HAP-1 (cell line): ENCODE data around the gene HOXA1.

Experiments
- DNase-seq, 2 experiments: peaks; one replicate each; pipeline ENCODE4 v3.0.0-alpha.2; 2016 to 2020; ENCODE audit warnings: low spot score in 2 of 2
- H3K27me3 ChIP-seq: fragments of 250-450 bp; sonication (Bioruptor Pico); 2 replicates; pipeline ENCODE4 v1.5.1; 2020; ENCODE audit warnings: low read depth, mild to moderate bottlenecking, moderate library complexity
- H3K36me3 ChIP-seq: fragments of 250-450 bp; sonication (Bioruptor Pico); replicated peaks from 2 replicates; pipeline ENCODE4 v1.5.1; 2020; ENCODE audit warnings: mild to moderate bottlenecking
- H3K4me1 ChIP-seq: fragments of 250-450 bp; sonication (Bioruptor Pico); 2 replicates; pipeline ENCODE4 v1.5.1; 2020; ENCODE audit warnings: mild to moderate bottlenecking
- H3K4me3 ChIP-seq: fragments of 250-450 bp; sonication (Bioruptor Pico); 2 replicates; pipeline ENCODE4 v1.5.1; 2020; ENCODE audit warnings: mild to moderate bottlenecking, moderate library complexity
- H3K9me3 ChIP-seq: fragments of 250-450 bp; sonication (Bioruptor Pico); 2 replicates; pipeline ENCODE4 v1.5.1; 2020; ENCODE audit warnings: mild to moderate bottlenecking, moderate library complexity
- in situ Hi-C: fragments of 300-500 bp; cut with MboI; formaldehyde crosslinking; loops from 3 replicates; pipeline ENCODE4 v1.14.3; 2020; ENCODE audit warnings: low sequenced_read_pairs, inconsistent platforms, mixed read lengths

The HOXA1 gene

DNA sequence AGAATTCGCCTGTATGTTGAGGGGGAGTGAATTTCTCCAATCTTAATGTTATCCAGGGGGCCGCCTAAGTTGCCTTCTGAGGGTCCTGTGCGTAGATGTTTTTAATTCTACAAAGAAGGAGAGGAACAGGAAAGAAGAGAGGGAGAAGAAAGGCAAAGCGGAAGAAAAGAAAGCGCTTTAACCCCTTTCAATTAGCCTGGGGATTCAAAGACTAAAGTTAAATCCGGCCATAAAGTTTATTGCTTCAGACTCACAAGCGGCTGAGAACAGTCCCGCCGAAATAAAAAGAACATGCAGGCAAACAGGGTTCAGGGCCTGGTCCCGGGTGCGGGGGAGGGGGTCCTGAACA is 43.2 kb upstream of the HOXA1 start:
- Histone ChIP-seq H3K4me3 (no peak overlapping the region), H3K4me1 (0 out of 2 replicates have a peak, but pooled peaks cover 2% of the 10 kb centered on the region), H3K9me3 (no peaks in the 10 kb centered on the region), H3K36me3 (peaks cover 34% of the 10 kb centered on the region), H3K27me3 (no peaks in the 10 kb centered on the region)
- in situ Hi-C loops, result no loop called here
- DNase-seq, result no peak

- no peak overlapping the region for H3K4me3 ChIP-seq
- H3K27me3 ChIP-seq, result no peaks in the 10 kb centered on the region
- H3K36me3 ChIP-seq, result peaks cover 29% of the 10 kb centered on the region
- H3K4me1 ChIP-seq, result 0 out of 2 replicates have a peak, but pooled peaks cover 2% of the 10 kb centered on the region
- DNase-seq, result no peak
- H3K9me3 ChIP-seq, result no peaks in the 10 kb centered on the region
- in situ Hi-C loops, result no loop called here
Measured at GRCh38 chr7:27138472-27138871, 42.7 kb upstream of the HOXA1 start.

GRCh38 chr7:27137640-27138315 is 42.0 kb upstream of the HOXA1 start:
- Histone ChIP-seq H3K4me3 (no peak overlapping the region), H3K36me3 (peaks cover 26% of the 10 kb centered on the region), H3K9me3 (no peaks in the 10 kb centered on the region), H3K27me3 (no peaks in the 10 kb centered on the region), H3K4me1 (0 out of 2 replicates have a peak, but pooled peaks cover 2% of the 10 kb centered on the region)
- no peak for DNase-seq
- in situ Hi-C loops, result no loop called here

- no peaks in the 10 kb centered on the region for H3K27me3 ChIP-seq
- in situ Hi-C loops, result no loop called here
- H3K36me3 ChIP-seq, result peaks cover 18% of the 10 kb centered on the region
- H3K9me3 ChIP-seq, result no peaks in the 10 kb centered on the region
- no peak for DNase-seq
- H3K4me3 ChIP-seq, result no peak overlapping the region
- H3K4me1 ChIP-seq, result 0 out of 2 replicates have a peak, but pooled peaks cover 2% of the 10 kb centered on the region
Measured at GRCh38 chr7:27134392-27134791, 38.6 kb upstream of the HOXA1 start.

GRCh38 chr7:27133409-27134231 is 37.8 kb upstream of the HOXA1 start:
- DNase-seq, result no peak
- Histone ChIP-seq H3K36me3 (peaks cover 26% of the 10 kb centered on the region), H3K9me3 (no peaks in the 10 kb centered on the region), H3K27me3 (no peaks in the 10 kb centered on the region), H3K4me3 (no peak overlapping the region), H3K4me1 (0 out of 2 replicates have a peak, but pooled peaks cover 2% of the 10 kb centered on the region)
- in situ Hi-C loops, result no loop called here

DNA sequence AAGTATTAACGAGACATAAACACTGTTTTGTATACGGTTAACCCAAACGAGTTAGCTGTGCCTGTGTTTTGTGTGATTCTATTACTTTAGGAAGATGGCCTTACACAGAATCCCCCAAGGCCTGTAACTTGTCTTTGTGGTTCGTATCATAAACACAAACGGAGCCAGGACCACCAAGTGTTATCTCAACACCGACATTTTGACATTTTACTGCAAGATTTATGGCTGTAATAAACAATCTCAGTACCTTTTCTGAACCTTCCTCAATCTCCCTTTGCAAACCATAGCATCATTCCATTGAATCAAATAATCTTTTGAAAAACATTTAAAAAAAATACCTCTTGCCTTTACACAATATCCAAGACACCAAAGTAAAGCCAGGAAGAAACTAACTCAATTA is 37.2 kb upstream of the HOXA1 start:
- DNase-seq, result no peak
- Histone ChIP-seq H3K4me3 (no peak overlapping the region), H3K4me1 (peaks cover 3% of the 10 kb centered on the region; the same call in 1 of the 2 replicates), H3K9me3 (no peaks in the 10 kb centered on the region), H3K36me3 (peaks cover 22% of the 10 kb centered on the region), H3K27me3 (no peaks in the 10 kb centered on the region)
- in situ Hi-C loops, result no loop called here

GRCh38 chr7:27132214-27132613 is 36.4 kb upstream of the HOXA1 start:
- Histone ChIP-seq H3K27me3 (no peaks in the 10 kb centered on the region), H3K36me3 (peaks cover 14% of the 10 kb centered on the region; the same call in 1 of the 2 replicates), H3K4me3 (no peak overlapping the region), H3K9me3 (no peaks in the 10 kb centered on the region), H3K4me1 (peaks cover 9% of the 10 kb centered on the region)
- in situ Hi-C loops, result no loop called here
- no peak for DNase-seq

GRCh38 chr7:27131390-27131819 is 35.6 kb upstream of the HOXA1 start:
- peaks cover 14% of the 10 kb centered on the region; the same call in 1 of the 2 replicates for H3K36me3 ChIP-seq
- in situ Hi-C loops, result no loop called here
- H3K9me3 ChIP-seq, result no peaks in the 10 kb centered on the region
- no peaks in the 10 kb centered on the region for H3K27me3 ChIP-seq
- peaks cover 17% of the 10 kb centered on the region for H3K4me1 ChIP-seq
- DNase-seq, result no peak
- H3K4me3 ChIP-seq, result no peak overlapping the region

GRCh38 chr7:27130540-27131389 is 35.0 kb upstream of the HOXA1 start, which contains the start of gene HOXA4:
TSS of gene HOXA4 (minus strand) at chr7:27130757. CDS start at chr7:27130733, 24 bp downstream.
- no peak for DNase-seq
- Histone ChIP-seq H3K4me3 (no peak within 1 kb of the TSS), H3K4me1 (peaks cover 17% of the 10 kb centered on the region), H3K27me3 (no peaks in the 10 kb centered on the region), H3K9me3 (no peaks in the 10 kb centered on the region), H3K36me3 (peaks cover 14% of the 10 kb centered on the region; the same call in 1 of the 2 replicates)
- in situ Hi-C loops, result no loop called here

DNA sequence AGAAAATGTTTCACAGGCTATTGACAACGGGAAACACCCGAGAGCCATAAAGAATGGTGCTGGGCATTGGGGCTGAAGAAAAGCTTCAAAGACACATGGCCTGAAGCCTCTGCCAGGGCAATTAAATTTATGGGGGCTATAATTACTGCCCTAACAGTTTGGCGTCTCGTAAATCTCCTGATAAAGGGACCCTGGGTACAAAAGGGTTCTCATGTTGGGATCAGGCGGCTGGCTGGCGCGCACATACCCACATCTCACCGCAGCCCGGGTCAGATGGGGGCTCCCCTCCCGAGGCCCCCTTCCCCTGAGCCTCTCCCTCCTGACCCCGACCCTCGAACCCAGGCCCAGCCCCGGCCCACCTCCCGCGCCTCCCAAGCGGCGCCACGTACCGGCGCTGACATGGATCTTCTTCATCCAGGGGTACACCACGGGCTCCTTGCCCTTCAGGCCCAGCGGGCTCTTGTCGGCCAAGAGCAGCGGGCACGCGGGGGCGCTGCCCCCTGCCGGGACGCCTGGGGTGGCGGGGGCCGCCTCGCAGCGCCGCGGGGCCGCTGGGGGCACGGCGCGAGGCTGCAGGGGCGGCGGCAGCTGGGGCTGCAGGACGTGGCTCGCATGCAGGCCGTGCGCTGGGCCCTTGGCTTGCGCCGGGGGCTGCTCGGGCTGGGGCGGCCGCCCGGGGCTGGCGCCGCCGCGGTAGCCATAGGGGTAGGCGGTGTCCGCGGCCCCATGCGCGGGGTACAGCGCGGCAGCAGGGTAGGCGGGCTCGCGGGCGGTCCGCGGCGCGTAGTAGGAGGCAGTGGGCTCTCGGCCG is 34.1 kb upstream of the HOXA1 start:
- in situ Hi-C loops, result no loop called here
- Histone ChIP-seq H3K4me3 (no peak overlapping the region), H3K9me3 (no peaks in the 10 kb centered on the region), H3K36me3 (peaks cover 14% of the 10 kb centered on the region; the same call in 1 of the 2 replicates), H3K27me3 (no peaks in the 10 kb centered on the region), H3K4me1 (peaks cover 17% of the 10 kb centered on the region)
- DNase-seq, result no peak

- no peak overlapping the region for H3K4me3 ChIP-seq
- H3K9me3 ChIP-seq, result no peaks in the 10 kb centered on the region
- H3K4me1 ChIP-seq, result peaks cover 17% of the 10 kb centered on the region
- no peaks in the 10 kb centered on the region for H3K27me3 ChIP-seq
- in situ Hi-C loops, result no loop called here
- H3K36me3 ChIP-seq, result peaks cover 14% of the 10 kb centered on the region; the same call in 1 of the 2 replicates
- no peak for DNase-seq
Measured at GRCh38 chr7:27128776-27129728, 33.3 kb upstream of the HOXA1 start.

DNA sequence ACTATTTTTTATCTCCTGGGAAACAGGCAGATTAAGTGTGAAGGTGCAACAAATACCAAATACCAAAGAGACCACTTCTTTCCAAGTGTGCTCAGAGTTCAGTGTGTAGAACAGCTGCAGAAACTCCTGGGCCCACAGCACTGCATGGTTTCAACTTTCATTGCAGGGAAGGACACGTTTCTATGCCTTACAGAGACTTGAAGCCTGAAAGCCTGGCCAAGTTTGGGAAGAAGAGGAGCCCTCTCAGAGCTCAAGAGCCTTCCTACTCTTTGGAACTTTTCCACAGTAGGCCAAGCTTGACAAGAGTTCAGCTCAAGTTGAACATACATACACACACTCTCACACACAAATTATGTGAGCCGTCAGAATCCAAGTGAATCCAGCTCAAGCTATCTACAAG is 32.2 kb upstream of the HOXA1 start:
- DNase-seq, result no peak
- Histone ChIP-seq H3K4me1 (peaks cover 17% of the 10 kb centered on the region), H3K9me3 (no peaks in the 10 kb centered on the region), H3K36me3 (peaks cover 14% of the 10 kb centered on the region; the same call in 1 of the 2 replicates), H3K27me3 (no peaks in the 10 kb centered on the region), H3K4me3 (no peak overlapping the region)
- in situ Hi-C loops, result no loop called here
